ENCODE data around the gene NFAT5.
"Not testable (repeated sequence)": the region's sequence is repeated elsewhere in the genome, so short reads cannot be mapped to it uniquely, and the experiment has no call there.

The NFAT5 gene

GRCh38 chr16:69620573-69620972 is 54.8 kb downstream of the NFAT5 start:
- TF ChIP-seq CTCF (IDR thresholded peaks at IDR 0.05; ENCODE audit: low read depth, low read length, missing control alignments), result no peak
- no peak overlapping the region for H3K4me3 ChIP-seq (ENCODE audit: low read depth, low read length)
- no peak for DNase-seq (ENCODE audit: low read depth)

- TF ChIP-seq CTCF (IDR thresholded peaks at IDR 0.05; ENCODE audit: low read depth, low read length, missing control alignments), result no peak
- H3K4me3 ChIP-seq (ENCODE audit: low read depth, low read length), result no peak overlapping the region
- DNase-seq (ENCODE audit: low read depth), result no peak
Measured at GRCh38 chr16:69621225-69621624, 55.5 kb downstream of the NFAT5 start.

GRCh38 chr16:69626256-69626655 is 60.5 kb downstream of the NFAT5 start:
- no peak for TF ChIP-seq CTCF (IDR thresholded peaks at IDR 0.05; ENCODE audit: low read depth, low read length, missing control alignments)
- no peak for DNase-seq (ENCODE audit: low read depth)
- no peak overlapping the region for H3K4me3 ChIP-seq (ENCODE audit: low read depth, low read length)

- no peak for TF ChIP-seq CTCF (IDR thresholded peaks at IDR 0.05; ENCODE audit: low read depth, low read length, missing control alignments)
- H3K4me3 ChIP-seq (ENCODE audit: low read depth, low read length), result no peak overlapping the region
- DNase-seq (ENCODE audit: low read depth), result no peak
Measured at GRCh38 chr16:69632828-69633227, 67.1 kb downstream of the NFAT5 start.

GRCh38 chr16:69633375-69633774 is 67.6 kb downstream of the NFAT5 start:
- no peak for DNase-seq (ENCODE audit: low read depth)
- TF ChIP-seq CTCF (IDR thresholded peaks at IDR 0.05; ENCODE audit: low read depth, low read length, missing control alignments), result no peak
- no peak overlapping the region for H3K4me3 ChIP-seq (ENCODE audit: low read depth, low read length)

GRCh38 chr16:69636563-69637146 is 70.9 kb downstream of the NFAT5 start:
- not testable (repeated sequence) for DNase-seq (ENCODE audit: low read depth); H3K4me3 ChIP-seq (ENCODE audit: low read depth, low read length)

GRCh38 chr16:69637206-69637865 is 71.6 kb downstream of the NFAT5 start:
- DNase-seq (ENCODE audit: low read depth); H3K4me3 ChIP-seq (ENCODE audit: low read depth, low read length): not testable (repeated sequence)

- not testable (repeated sequence) for DNase-seq (ENCODE audit: low read depth)
Measured at GRCh38 chr16:69643997-69644396, 78.2 kb downstream of the NFAT5 start.

More at GRCh38 chr16:69643997-69644396, 78.2 kb downstream of the NFAT5 start:
- not testable (repeated sequence) for H3K4me3 ChIP-seq (ENCODE audit: low read depth, low read length)

All from GM12864 (cell line).